Peyer's patch (tissue), 4 donors: Measurements from ENCODE around the gene ASCC3.

Experiments
- CTCF ChIP-seq, 6 experiments: fragments of 450-650 bp in 4 of 6; fragments of 200-600 bp in 2 of 6; sonication (generic) in 1 of 6; IDR thresholded peaks; one replicate each; pipeline ENCODE4 v1.5.1; 2017 to 2019; ENCODE audit warnings: antibody characterized with exemption in 6 of 6, mild to moderate bottlenecking in 3 of 6, moderate library complexity in 1 of 6
- POLR2A ChIP-seq, 2 donors: fragments of 450-650 bp; IDR thresholded peaks; one replicate each; pipeline ENCODE4 v1.5.1; 2017; ENCODE audit warnings: antibody characterized with exemption in 2 of 2, mild to moderate bottlenecking in 2 of 2, moderate library complexity in 2 of 2

GRCh38 chr6:100865525-100865924, 15.6 kb downstream of the ASCC3 start:
- TF ChIP-seq CTCF (IDR thresholded peaks at IDR 0.05): no peak
- no peak for TF ChIP-seq POLR2A (IDR thresholded peaks at IDR 0.05)
